Sigmoid colon (tissue), 7 donors: ENCODE results near the gene RBM38. TPM values are rescaled to one million over a fixed set of nuclear protein-coding genes. Genes with fewer than 3 reads are reported as not detected.

Source experiments
- DNase-seq: peaks from one replicate; pipeline ENCODE4 v3.0.0-alpha.2; 2019
- H3K27ac ChIP-seq, 4 donors: fragments of 200-600 bp; sonication (generic); one replicate each; pipeline ENCODE4 v1.5.1; 2016 to 2019; ENCODE audit warnings: mild to moderate bottlenecking in 1 of 4
- H3K27me3 ChIP-seq, 3 donors: fragments of 200-600 bp; sonication (generic); one replicate each; pipeline ENCODE4 v1.5.1; 2019; ENCODE audit warnings: mild to moderate bottlenecking in 1 of 3
- H3K36me3 ChIP-seq, 4 donors: fragments of 200-600 bp; sonication (generic); one replicate each; pipeline ENCODE4 v1.5.1; 2016 to 2019
- H3K4me1 ChIP-seq, 4 donors: fragments of 200-600 bp; sonication (generic); one replicate each; pipeline ENCODE4 v1.5.1; 2017 to 2019
- H3K4me3 ChIP-seq, 4 donors: fragments of 200-600 bp; sonication (generic); one replicate each; pipeline ENCODE4 v1.5.1; 2017 to 2019; ENCODE audit warnings: mild to moderate bottlenecking in 2 of 4, moderate library complexity in 1 of 4
- H3K9me3 ChIP-seq, 4 donors: fragments of 200-600 bp in 3 of 4; sonication (generic) in 3 of 4; one replicate each; pipeline versions ENCODE4 v1.5.1 to v1.6.1; 2013 to 2019
- CTCF ChIP-seq, 4 experiments: fragments of 450-650 bp in 3 of 4; fragments of 200-600 bp in 1 of 4; IDR thresholded peaks; one replicate each; pipeline ENCODE4 v1.5.1; 2016 to 2019; ENCODE audit warnings: antibody characterized with exemption in 4 of 4, mild to moderate bottlenecking in 3 of 4, moderate library complexity in 2 of 4
- EP300 ChIP-seq, 4 donors: sonication (generic); formaldehyde crosslinking; IDR thresholded peaks; one replicate each; pipeline ENCODE4 v1.6.1; 2017; ENCODE audit warnings: antibody characterized with exemption in 4 of 4
- POLR2A ChIP-seq, 2 donors: fragments of 450-650 bp; IDR thresholded peaks; one replicate each; pipeline ENCODE4 v1.6.1; 2016; ENCODE audit warnings: antibody characterized with exemption in 2 of 2, mild to moderate bottlenecking in 2 of 2, moderate library complexity in 2 of 2
- POLR2AphosphoS5 ChIP-seq, 4 donors: sonication (generic); formaldehyde crosslinking; IDR thresholded peaks; one replicate each; pipeline ENCODE4 v1.6.1; 2017; ENCODE audit warnings: antibody characterized with exemption in 4 of 4
- WGBS, 2 donors: extraction: QIAGEN DNeasy Blood & Tissue Kit; methylation state at CpG; one replicate each; pipeline ENCODE4 v1.1.7; 2013; 5-methylcytosine and 5-hydroxymethylcytosine counted together
- intact Hi-C: fragments of 100-400 bp; cut with DNase I; formaldehyde crosslinking; loops from one replicate; pipeline ENCODE4 v1.15.1; 2023
- polyA plus RNA-seq, 3 donors: library from polyadenylated mRNA; stranded (reverse); fragments of 200-250 nt; gene quantifications; one replicate each; pipeline ENCODE4 v1.2.3, GENCODE V29; 2013
- total RNA-seq, 4 donors: library from RNA; depleted of rRNA; stranded (reverse); fragments of >200 nt; gene quantifications; one replicate each; pipeline ENCODE4 v1.1.0, GENCODE V29; 2016
- donor health status: healthy with polysubstance abuse.
- donor health status: Bipolar disorder and iron deficiency.
- donor health status: healthy.

Gene RBM38
- total and polyA plus RNA-seq, 7 donors = 31.4 to 94.2 (median 59.9) TPM

GRCh38 chr20:57351042-57351783, 40.0 kb upstream of the RBM38 start, which contains the start of gene RAE1:
Gene RAE1, plus strand, starts transcription at chr20:57351255. Its CDS starts 2,784 bp downstream, at chr20:57354039.
- TF ChIP-seq POLR2AphosphoS5 (IDR thresholded peaks at IDR 0.05) = peak; percentile 52 to 82 (median 80)
- TF ChIP-seq POLR2A (IDR thresholded peaks at IDR 0.05) = peak; percentile 28 to 50
- no peak for TF ChIP-seq EP300 (IDR thresholded peaks at IDR 0.05)
- no peak for TF ChIP-seq CTCF (IDR thresholded peaks at IDR 0.05)
- WGBS, 2 donors = 0% methylated on average over 64 of the region's 64 CpGs
- H3K4me3 ChIP-seq = peak within 1 kb of the TSS; percentile 83 to 93 (median 86)
- peaks cover 0 to 19% (median 3%) of the 10 kb centered on the region in 4 donors for H3K36me3 ChIP-seq
- H3K9me3 ChIP-seq = no peaks in the 10 kb centered on the region
- H3K27me3 ChIP-seq = peaks cover 0 to 3% (median 0%) of the 10 kb centered on the region in 3 donors
- peak; percentile 95 for DNase-seq
- intact Hi-C loops = loop anchor here (5.0 to 10.0 kb wide), 2 partner anchors 244 to 366 kb away; no protein-coding TSS in a partner anchor
- peak within 1 kb of the TSS; percentile 86 to 91 (median 88) for H3K27ac ChIP-seq
- peaks cover 0 to 17% (median 13%) of the 10 kb centered on the region in 4 donors for H3K4me1 ChIP-seq

- 62 to 75% methylated on average over 6 of the region's 6 CpGs for WGBS, 2 donors
- intact Hi-C loops = loop anchor here (5.0 to 10.0 kb wide), 2 partner anchors 242 to 365 kb away; no protein-coding TSS in a partner anchor
These were observed 38.9 kb upstream of the RBM38 start for GRCh38 chr20:57352305-57352704.

GRCh38 chr20:57353351-57353750, 37.8 kb upstream of the RBM38 start:
- TF ChIP-seq POLR2A (IDR thresholded peaks at IDR 0.05) = no peak
- no peak for TF ChIP-seq POLR2AphosphoS5 (IDR thresholded peaks at IDR 0.05)
- TF ChIP-seq EP300 (IDR thresholded peaks at IDR 0.05) = no peak
- TF ChIP-seq CTCF (IDR thresholded peaks at IDR 0.05) = no peak
- WGBS, 2 donors = 92 to 94% methylated on average over 9 of the region's 9 CpGs
- Histone ChIP-seq H3K4me3 (no peak overlapping the region), H3K36me3 (peaks cover 0 to 19% (median 8%) of the 10 kb centered on the region in 4 donors), H3K9me3 (no peaks in the 10 kb centered on the region), H3K27me3 (no peaks in the 10 kb centered on the region), H3K27ac (no peak overlapping the region), H3K4me1 (peaks cover 0 to 17% (median 13%) of the 10 kb centered on the region in 4 donors)
- intact Hi-C loops = loop anchor here (5.0 to 10.0 kb wide), 2 partner anchors 241 to 364 kb away; no protein-coding TSS in a partner anchor
- DNase-seq = no peak

More at GRCh38 chr20:57352305-57352704, 38.9 kb upstream of the RBM38 start:
- no peak for DNase-seq
- peaks cover 0 to 17% (median 13%) of the 10 kb centered on the region in 4 donors for H3K4me1 ChIP-seq
- peak overlapping the region in 1 of 4 donors; percentile 91 for H3K27ac ChIP-seq
- H3K27me3 ChIP-seq = peaks cover 0 to under 1% (median 0%) of the 10 kb centered on the region in 3 donors
- TF ChIP-seq POLR2A (IDR thresholded peaks at IDR 0.05) (no peak), EP300 (IDR thresholded peaks at IDR 0.05) (no peak), POLR2AphosphoS5 (IDR thresholded peaks at IDR 0.05) (no peak), CTCF (IDR thresholded peaks at IDR 0.05) (no peak)
- H3K36me3 ChIP-seq = peaks cover 0 to 19% (median 8%) of the 10 kb centered on the region in 4 donors
- H3K9me3 ChIP-seq = no peaks in the 10 kb centered on the region
- H3K4me3 ChIP-seq = peak overlapping the region in 2 of 4 donors; percentile 88 to 93

GRCh38 chr20:57361517-57361916, 29.7 kb upstream of the RBM38 start:
- TF ChIP-seq CTCF (IDR thresholded peaks at IDR 0.05) = no peak
- TF ChIP-seq POLR2AphosphoS5 (IDR thresholded peaks at IDR 0.05) = no peak
- TF ChIP-seq EP300 (IDR thresholded peaks at IDR 0.05) = no peak
- TF ChIP-seq POLR2A (IDR thresholded peaks at IDR 0.05) = no peak
- WGBS, 2 donors = 94 to 95% methylated on average over 6 of the region's 6 CpGs
- peaks cover 0 to 8% (median 0%) of the 10 kb centered on the region in 4 donors for H3K4me1 ChIP-seq
- peaks cover 7 to 50% (median 18%) of the 10 kb centered on the region in 4 donors for H3K36me3 ChIP-seq
- H3K27me3 ChIP-seq = no peaks in the 10 kb centered on the region
- no peaks in the 10 kb centered on the region for H3K9me3 ChIP-seq
- intact Hi-C loops = no loop called here
- no peak for DNase-seq
- peak overlapping the region in 1 of 4 donors; percentile 36 for H3K27ac ChIP-seq
- H3K4me3 ChIP-seq = no peak overlapping the region
